IMR-90 (cell line): ENCODE results near the gene JAGN1. TPM values are rescaled to one million over a fixed set of nuclear protein-coding genes. Genes with fewer than 3 reads are reported as not detected.
"Not testable (repeated sequence)": the region's sequence is repeated elsewhere in the genome, so short reads cannot be mapped to it uniquely, and the experiment has no call there.

Experiments used
- ATAC-seq: fragments of 200-7000 bp; cut with Tn5 transposase; 2 replicates; pipeline ENCODE4 v1.9.1; 2020; ENCODE audit warnings: low read depth, mild to moderate bottlenecking, moderate library complexity
- BruUV-seq: library from RNA; stranded (reverse); fragments of 400-500 nt; replicated peaks from 2 replicates; lab custom pipeline; 2021; lab: Mats Ljungman, UMichigan
- CTCF ChIA-PET: fragments of 300-600 bp; formaldehyde crosslinking; extraction: SDS; loops from one replicate; lab custom pipeline; 2021; ENCODE audit warnings: antibody characterized with exemption; lab: Yijun Ruan, JAX
- POLR2A ChIA-PET: fragments of 300-600 bp; sonication (Branson Sonifier 250); formaldehyde crosslinking; loops from one replicate; lab custom pipeline; 2022; ENCODE audit warnings: antibody characterized with exemption; ENCODE audit not compliant: unreplicated experiment; lab: Charles Lee
- DNase-seq: peaks from one replicate; pipeline ENCODE4 v3.0.0; 2013
- H2AFZ ChIP-seq: replicated peaks from 2 replicates; pipeline ENCODE3; 2013; ENCODE audit warnings: low read length, mild to moderate bottlenecking; ENCODE audit not compliant: poor library complexity
- H2AK5ac ChIP-seq: 2 replicates; pipeline ENCODE4 v1.6.1; 2013; ENCODE audit warnings: low read depth, low read length, inconsistent platforms
- H2AK9ac ChIP-seq: replicated peaks from 2 replicates; pipeline ENCODE3; 2013; ENCODE audit warnings: mild to moderate bottlenecking, low read depth, low read length, moderate library complexity; ENCODE audit not compliant: poor library complexity
- H2BK120ac ChIP-seq: 2 replicates; pipeline ENCODE4 v1.6.1; 2013; ENCODE audit warnings: low read depth, low read length, inconsistent platforms
- H2BK15ac ChIP-seq: 3 replicates; pipeline ENCODE4 v1.6.1; 2013; ENCODE audit warnings: low read depth, low read length, inconsistent platforms
- H2BK20ac ChIP-seq: 2 replicates; pipeline ENCODE4 v1.6.1; 2013; ENCODE audit warnings: low read depth, mild to moderate bottlenecking, inconsistent platforms, low read length, moderate library complexity
- H2BK5ac ChIP-seq: 2 replicates; pipeline ENCODE4 v1.6.1; 2013; ENCODE audit warnings: mild to moderate bottlenecking, low read depth, low read length, inconsistent platforms; ENCODE audit not compliant: poor library complexity, severe bottlenecking
- H3K14ac ChIP-seq: replicated peaks from 2 replicates; pipeline ENCODE4 v1.6.1; 2013; ENCODE audit warnings: low read depth, low read length, inconsistent platforms
- H3K18ac ChIP-seq: 2 replicates; pipeline ENCODE4 v1.6.1; 2013; ENCODE audit warnings: low read depth, low read length, control low read depth
- H3K23ac ChIP-seq: 2 replicates; pipeline ENCODE4 v1.6.1; 2013; ENCODE audit warnings: low read depth, low read length, inconsistent platforms
- H3K27ac ChIP-seq: 2 replicates; pipeline ENCODE4 v1.5.1; 2013; ENCODE audit warnings: mild to moderate bottlenecking, control low read depth, low read length; ENCODE audit not compliant: insufficient read depth
- H3K27me3 ChIP-seq: 2 replicates; pipeline ENCODE4 v1.6.1; 2013; ENCODE audit warnings: low read length; ENCODE audit not compliant: control insufficient read depth, insufficient read depth
- H3K36me3 ChIP-seq: 2 replicates; pipeline ENCODE4 v1.6.1; 2013; ENCODE audit warnings: low read length, mixed read lengths; ENCODE audit not compliant: control insufficient read depth, insufficient read depth
- H3K4ac ChIP-seq: 2 replicates; pipeline ENCODE4 v1.6.1; 2013; ENCODE audit warnings: low read depth, low read length, inconsistent platforms
- H3K4me1 ChIP-seq: 2 replicates; pipeline ENCODE4 v1.6.1; 2013; ENCODE audit warnings: low read length, mixed read lengths; ENCODE audit not compliant: control insufficient read depth, insufficient read depth
- H3K4me2 ChIP-seq: 2 replicates; pipeline ENCODE4 v1.6.1; 2013; ENCODE audit warnings: low read depth, mild to moderate bottlenecking, control low read depth, low read length, moderate library complexity
- H3K4me3 ChIP-seq: 2 replicates; pipeline ENCODE4 v1.5.1; 2013; ENCODE audit warnings: low read depth, mild to moderate bottlenecking, control low read depth, low read length, moderate library complexity; ENCODE audit not compliant: insufficient read depth
- H3K56ac ChIP-seq: 2 replicates; pipeline ENCODE4 v1.6.1; 2013; ENCODE audit warnings: low read length, inconsistent platforms; ENCODE audit not compliant: insufficient read depth; ENCODE audit errors: extremely low read depth
- H3K79me1 ChIP-seq, 2 experiments: 2 replicates each; pipeline ENCODE4 v1.6.1; 2013; ENCODE audit warnings: low read length in 2 of 2, inconsistent platforms in 1 of 2, low read depth in 1 of 2
- H3K9ac ChIP-seq: 2 replicates; pipeline ENCODE4 v1.6.1; 2013; ENCODE audit warnings: low read depth, low read length, control low read depth
- H3K9me1 ChIP-seq: 2 replicates; pipeline ENCODE4 v1.6.1; 2013; ENCODE audit warnings: low read length, inconsistent platforms; ENCODE audit not compliant: insufficient read depth
- H3K9me3 ChIP-seq: 2 replicates; pipeline ENCODE4 v1.6.1; 2013; ENCODE audit warnings: low read length; ENCODE audit not compliant: control insufficient read depth, insufficient read depth
- H4K20me1 ChIP-seq: 2 replicates; pipeline ENCODE4 v1.6.1; 2013; ENCODE audit warnings: low read length, inconsistent platforms; ENCODE audit not compliant: insufficient read depth
- H4K5ac ChIP-seq: 2 replicates; pipeline ENCODE4 v1.6.1; 2013; ENCODE audit warnings: mild to moderate bottlenecking, low read depth, low read length, control low read depth
- H4K8ac ChIP-seq, 2 experiments: 2 replicates each; pipeline ENCODE4 v1.6.1; 2013; ENCODE audit warnings: low read depth in 2 of 2, low read length in 2 of 2, control low read depth in 1 of 2, inconsistent platforms in 1 of 2
- H4K91ac ChIP-seq: 2 replicates; pipeline ENCODE4 v1.6.1; 2013; ENCODE audit warnings: low read depth, low read length, inconsistent platforms; ENCODE audit not compliant: insufficient read depth
- WGBS, 2 experiments: methylation state at CpG; one replicate each; pipeline versions ENCODE4 v1.1.5 to v1.1.7; 2013; ENCODE audit warnings: missing lambda C conversion rate in 2 of 2; ENCODE audit not compliant: insufficient read length in 1 of 2; ENCODE audit errors: extremely low coverage in 2 of 2; 5-methylcytosine and 5-hydroxymethylcytosine counted together
- dilution Hi-C: fragments of 300-500 bp; cut with HindIII; formaldehyde crosslinking; loops from one replicate; pipeline ENCODE4 v1.14.3; 2018; ENCODE audit warnings: low sequenced_read_pairs; ENCODE audit not compliant: unreplicated experiment
- in situ Hi-C: fragments of 300-500 bp; cut with MboI; formaldehyde crosslinking; loops from 3 replicates; pipeline ENCODE4 v1.14.3; 2019; ENCODE audit warnings: low sequenced_read_pairs, inconsistent platforms, mixed read lengths
- intact Hi-C: fragments of 100-400 bp; cut with micrococcal nuclease; formaldehyde crosslinking; loops from 2 replicates; pipeline ENCODE4 v1.10.0; 2022
- polyA plus RNA-seq, 3 experiments: library from polyadenylated mRNA; depleted of rRNA; stranded (reverse); fragments of >200 nt; gene quantifications; 2 replicates each; pipeline ENCODE4 v1.2.3, GENCODE V29; 2012; ENCODE audit warnings: low replicate concordance in 1 of 3
- total RNA-seq: library from RNA; depleted of rRNA; stranded (reverse); fragments of >200 nt; gene quantifications from 2 replicates; pipeline ENCODE4 v1.2.3, GENCODE V29; 2012

Gene JAGN1
- total and polyA plus RNA-seq, 2 of the 4 experiments (the other 2 are of a cell fraction) = 32.7 to 39.3 TPM

GRCh38 chr3:9872067-9872466 is 18.3 kb upstream of the JAGN1 start:
- H3K4me1 ChIP-seq, H3K9ac ChIP-seq, ATAC-seq, H3K27ac ChIP-seq, H3K4me3 ChIP-seq, H3K4me2 ChIP-seq, H2AK9ac ChIP-seq, H3K23ac ChIP-seq, POLR2A ChIA-PET, H3K56ac ChIP-seq, H3K36me3 ChIP-seq, H4K5ac ChIP-seq, H3K79me1 ChIP-seq, H3K27me3 ChIP-seq, H3K9me3 ChIP-seq, H3K9me1 ChIP-seq, H2BK5ac ChIP-seq, DNase-seq, H2AFZ ChIP-seq, intact Hi-C loops, in situ Hi-C loops, dilution Hi-C loops, BruUV-seq, H4K20me1 ChIP-seq: not testable (repeated sequence)
- H2BK15ac ChIP-seq = 0 out of 3 replicates have a peak overlapping the region, but pooled peaks have one; percentile 31
- peak overlapping the region; percentile 79; the same call in 1 of the 2 replicates for H4K91ac ChIP-seq
- CTCF ChIA-PET = interaction anchor here (0.7 kb wide), 1 partner anchor 62 kb away, joined by 3 read pairs; the partner anchor contains the start of gene CRELD1
- H2BK20ac ChIP-seq = peak overlapping the region; percentile 65; the same call in 1 of the 2 replicates
- peak overlapping the region; percentile 41; the same call in 1 of the 2 replicates for H3K18ac ChIP-seq
- peak overlapping the region; percentile 53; the same call in 1 of the 2 replicates for H3K14ac ChIP-seq
- peak overlapping the region; percentile 67 for H2BK120ac ChIP-seq
- peak overlapping the region; percentile 25 for H3K4ac ChIP-seq
- WGBS, 2 experiments = no CpG with 5 or more reads among the region's 5 CpGs
- peak overlapping the region; percentile 27; the same call in 1 of the 2 replicates for H2AK5ac ChIP-seq
- peak overlapping the region in 1 of 2 experiments; percentile 40; a peak in 1 of 4 replicates for H4K8ac ChIP-seq
